Keratinocyte (primary cell): ENCODE results near the gene AGXT2. TPM values are rescaled to one million over a fixed set of nuclear protein-coding genes. Genes with fewer than 3 reads are reported as not detected.

ENCODE experiments used
- DNase-seq: peaks from one replicate; pipeline ENCODE4 v3.0.0-alpha.2; 2011; ENCODE audit warnings: low read depth, missing footprints, low spot score
- FAIRE-seq: peaks from 2 replicates; lab custom pipeline; 2011; peaks lifted over from hg19 to GRCh38; lab: Jason Lieb, UNC
- H2AFZ ChIP-seq: 2 replicates; pipeline ENCODE4 v1.6.0; 2012; ENCODE audit warnings: low read length, control low read depth, inconsistent platforms; ENCODE audit not compliant: control insufficient read depth
- H3K27ac ChIP-seq: 2 replicates; pipeline ENCODE4 v1.5.1; 2011; ENCODE audit warnings: low read length; ENCODE audit not compliant: control insufficient read depth, insufficient read depth
- H3K27me3 ChIP-seq: 3 replicates; pipeline ENCODE4 v1.6.0; 2011; ENCODE audit warnings: low read length; ENCODE audit not compliant: control insufficient read depth, insufficient read depth; ENCODE audit errors: extremely low read depth
- H3K36me3 ChIP-seq, 2 experiments: 2 replicates in 1 of 2; 3 replicates in 1 of 2; pipeline ENCODE4 v1.5.1; 2011; ENCODE audit warnings: low read length in 2 of 2, mild to moderate bottlenecking in 1 of 2; ENCODE audit not compliant: control insufficient read depth in 2 of 2, insufficient read depth in 2 of 2; ENCODE audit errors: extremely low read depth in 1 of 2
- H3K4me1 ChIP-seq: 3 replicates; pipeline ENCODE4 v1.5.1; 2011; ENCODE audit warnings: low read length; ENCODE audit not compliant: control insufficient read depth, insufficient read depth; ENCODE audit errors: extremely low read depth
- H3K4me2 ChIP-seq: 3 replicates; pipeline ENCODE4 v1.6.0; 2011; ENCODE audit warnings: low read depth, low read length; ENCODE audit not compliant: control insufficient read depth, insufficient read depth; ENCODE audit errors: extremely low read depth
- H3K4me3 ChIP-seq, 3 experiments: fragments of 200-600 bp in 1 of 3; sonication (generic) in 1 of 3; 2 replicates in 2 of 3; 3 replicates in 1 of 3; pipeline ENCODE4 v1.5.1; 2011 to 2016; ENCODE audit warnings: low read length in 3 of 3, mild to moderate bottlenecking in 3 of 3, control low read depth in 2 of 3, inconsistent platforms in 1 of 3, low read depth in 1 of 3, mixed read lengths in 1 of 3, mixed run types in 1 of 3, moderate library complexity in 1 of 3; ENCODE audit not compliant: control insufficient read depth in 2 of 3, insufficient read depth in 2 of 3; ENCODE audit errors: extremely low read depth in 1 of 3
- H3K79me2 ChIP-seq: 2 replicates; pipeline ENCODE4 v1.6.0; 2012; ENCODE audit warnings: low read length; ENCODE audit not compliant: control insufficient read depth, insufficient read depth
- H3K9ac ChIP-seq: 3 replicates; pipeline ENCODE4 v1.6.0; 2011; ENCODE audit warnings: low read length; ENCODE audit not compliant: control insufficient read depth, insufficient read depth; ENCODE audit errors: extremely low read depth
- H3K9me1 ChIP-seq: 3 replicates; pipeline ENCODE4 v1.6.0; 2011; ENCODE audit warnings: low read length; ENCODE audit not compliant: control insufficient read depth, insufficient read depth; ENCODE audit errors: extremely low read depth
- H3K9me3 ChIP-seq: 2 replicates; pipeline ENCODE4 v1.5.1; 2012; ENCODE audit warnings: low read depth, low read length; ENCODE audit not compliant: control insufficient read depth
- H4K20me1 ChIP-seq: 3 replicates; pipeline ENCODE4 v1.6.0; 2011; ENCODE audit warnings: low read length; ENCODE audit not compliant: control insufficient read depth, insufficient read depth; ENCODE audit errors: extremely low read depth
- CTCF ChIP-seq, 3 experiments: IDR thresholded peaks in 1 of 3; conservative IDR thresholded peaks in 1 of 3; optimal IDR thresholded peaks in 1 of 3; 2 replicates in 2 of 3; 3 replicates in 1 of 3; pipeline versions ENCODE3 to v1.5.1; 2011; ENCODE audit warnings: low read length in 3 of 3, mild to moderate bottlenecking in 3 of 3, moderate library complexity in 2 of 3, control low read depth in 1 of 3, inconsistent platforms in 1 of 3; ENCODE audit not compliant: insufficient read depth in 2 of 3; ENCODE audit errors: extremely low read depth in 1 of 3
- EZH2 ChIP-seq: IDR thresholded peaks from one replicate; pipeline ENCODE4 v1.6.1; 2012; ENCODE audit warnings: inconsistent platforms, mild to moderate bottlenecking, low read length, moderate library complexity
- dilution Hi-C: fragments of 300-500 bp; cut with MboI; formaldehyde crosslinking; loops from one replicate; pipeline ENCODE4 v1.7.0; 2020; ENCODE audit warnings: low sequenced_read_pairs; ENCODE audit not compliant: extremely low pct_ligation_motif_present
- polyA plus RNA-seq, 5 experiments: library from polyadenylated mRNA; depleted of rRNA in 3 of 5; stranded (reverse) in 3 of 5; stranded (forward) in 1 of 5; unstranded in 1 of 5; fragments of >200 nt; gene quantifications; 1 replicate in 1 of 5; 2 replicates in 3 of 5; 3 replicates in 1 of 5; pipeline versions ENCODE4 v1.2.1 to v1.2.3, GENCODE V29; 2011 to 2012; ENCODE audit warnings: missing spikeins in 2 of 5, low read depth in 1 of 5, low replicate concordance in 1 of 5

The AGXT2 gene
- polyA plus RNA-seq, 1 donor (not counting 4 experiments of a cell fraction or from before 2014, with no cell fraction given), result not detected

GRCh38 chr5:35045280-35045679 is 2.5 kb downstream of the AGXT2 start:
- no peak for FAIRE-seq
- dilution Hi-C loops, result no loop called here
- Histone ChIP-seq H3K4me1 (no peaks in the 10 kb centered on the region), H4K20me1 (no peaks in the 10 kb centered on the region), H3K4me2 (no peak overlapping the region), H3K9me1 (no peaks in the 10 kb centered on the region), H3K9ac (no peak overlapping the region), H3K4me3 (no peak overlapping the region), H2AFZ (no peak overlapping the region), H3K9me3 (no peaks in the 10 kb centered on the region), H3K27ac (no peak overlapping the region), H3K36me3 (no peaks in the 10 kb centered on the region), H3K27me3 (no peaks in the 10 kb centered on the region), H3K79me2 (no peaks in the 10 kb centered on the region)
- DNase-seq, result no peak
- TF ChIP-seq CTCF (optimal IDR thresholded peaks at IDR 0.05 in 1 of 3, IDR thresholded peaks at IDR 0.05 in 1 of 3, conservative IDR thresholded peaks at IDR 0.05 in 1 of 3; ENCODE audit: extremely low read depth in 1 of 3, insufficient read depth in 2 of 3, low read length in 3 of 3), result no peak
- TF ChIP-seq EZH2, result no peak

- Histone ChIP-seq H3K9ac (no peak overlapping the region), H2AFZ (no peak overlapping the region), H3K9me1 (no peaks in the 10 kb centered on the region), H3K4me2 (no peak overlapping the region), H3K9me3 (no peaks in the 10 kb centered on the region), H3K4me3 (no peak overlapping the region), H3K79me2 (no peaks in the 10 kb centered on the region), H3K4me1 (no peaks in the 10 kb centered on the region), H3K27me3 (no peaks in the 10 kb centered on the region), H3K36me3 (no peaks in the 10 kb centered on the region), H4K20me1 (no peaks in the 10 kb centered on the region), H3K27ac (no peak overlapping the region)
- no peak for TF ChIP-seq CTCF (optimal IDR thresholded peaks at IDR 0.05 in 1 of 3, IDR thresholded peaks at IDR 0.05 in 1 of 3, conservative IDR thresholded peaks at IDR 0.05 in 1 of 3; ENCODE audit: extremely low read depth in 1 of 3, insufficient read depth in 2 of 3, low read length in 3 of 3)
- no peak for TF ChIP-seq EZH2
- dilution Hi-C loops, result no loop called here
- no peak for DNase-seq
- FAIRE-seq, result no peak
Measured at GRCh38 chr5:35044649-35045048, 3.1 kb downstream of the AGXT2 start.
